ENCODE data around the gene RFC1.

- TF ChIP-seq, protein P1, sequence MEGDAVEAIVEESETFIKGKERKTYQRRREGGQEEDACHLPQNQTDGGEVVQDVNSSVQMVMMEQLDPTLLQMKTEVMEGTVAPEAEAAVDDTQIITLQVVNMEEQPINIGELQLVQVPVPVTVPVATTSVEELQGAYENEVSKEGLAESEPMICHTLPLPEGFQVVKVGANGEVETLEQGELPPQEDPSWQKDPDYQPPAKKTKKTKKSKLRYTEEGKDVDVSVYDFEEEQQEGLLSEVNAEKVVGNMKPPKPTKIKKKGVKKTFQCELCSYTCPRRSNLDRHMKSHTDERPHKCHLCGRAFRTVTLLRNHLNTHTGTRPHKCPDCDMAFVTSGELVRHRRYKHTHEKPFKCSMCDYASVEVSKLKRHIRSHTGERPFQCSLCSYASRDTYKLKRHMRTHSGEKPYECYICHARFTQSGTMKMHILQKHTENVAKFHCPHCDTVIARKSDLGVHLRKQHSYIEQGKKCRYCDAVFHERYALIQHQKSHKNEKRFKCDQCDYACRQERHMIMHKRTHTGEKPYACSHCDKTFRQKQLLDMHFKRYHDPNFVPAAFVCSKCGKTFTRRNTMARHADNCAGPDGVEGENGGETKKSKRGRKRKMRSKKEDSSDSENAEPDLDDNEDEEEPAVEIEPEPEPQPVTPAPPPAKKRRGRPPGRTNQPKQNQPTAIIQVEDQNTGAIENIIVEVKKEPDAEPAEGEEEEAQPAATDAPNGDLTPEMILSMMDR (IDR thresholded peaks at IDR 0.05), result no peak
- TF ChIP-seq POLR2A (IDR thresholded peaks at IDR 0.05) (no peak), EP300 (IDR thresholded peaks at IDR 0.05) (no peak)
Observed at GRCh38 chr4:39365360-39365759, 802 bp downstream of the RFC1 start.

Data from ovary (tissue), 3 donors.